ENCODE data around the gene GLOD5.

GLOD5 gene

DNA sequence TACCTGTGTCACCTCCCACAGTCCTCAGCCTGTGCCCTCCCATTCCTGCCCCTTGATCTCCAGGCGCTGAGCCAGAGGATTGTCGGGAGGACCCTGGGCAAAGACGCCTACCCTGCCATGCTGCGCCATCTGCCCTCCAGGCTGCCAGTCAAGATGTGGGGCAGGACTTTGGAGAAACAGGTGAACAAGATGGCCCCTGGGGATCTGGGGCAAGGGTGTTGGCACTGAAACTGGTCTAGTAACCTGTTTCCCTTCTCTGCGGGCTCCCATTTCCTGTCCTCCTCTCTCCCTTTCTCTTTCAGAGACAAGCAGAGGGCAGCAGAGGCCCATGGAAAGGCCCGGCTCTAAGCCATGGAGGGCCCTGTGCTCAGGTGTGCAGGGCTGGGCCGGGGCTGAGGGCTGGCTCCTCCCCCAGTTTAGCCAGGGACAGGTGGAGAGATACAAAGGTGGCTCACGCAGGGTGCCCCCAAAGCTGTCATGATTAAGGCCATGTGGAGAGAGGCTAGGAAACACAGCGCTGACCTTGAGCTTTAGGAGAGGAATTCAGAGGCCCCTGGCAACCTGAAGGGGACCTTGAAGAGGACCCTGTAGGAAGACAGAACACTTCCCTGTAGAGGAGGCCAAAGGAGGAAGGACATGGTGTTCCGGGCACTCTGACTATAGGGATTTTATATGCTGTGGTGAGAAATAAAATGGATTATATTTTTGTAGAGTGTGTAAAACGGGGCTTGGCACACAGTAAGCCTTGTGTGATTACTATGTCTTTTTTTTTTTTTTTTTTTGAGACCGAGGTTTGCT is at the start of gene GLOD5:
TSS of gene GLOD5 (plus strand) at position 74 of the 798 bp plus-strand sequence. CDS start at position 118, 44 bp downstream.
- DNase-seq (ENCODE audit: low spot score), result no peak
- Histone ChIP-seq H3K27ac (no peak within 1 kb of the TSS), H3K4me3 (no peak within 1 kb of the TSS)
- TF ChIP-seq, protein P1, sequence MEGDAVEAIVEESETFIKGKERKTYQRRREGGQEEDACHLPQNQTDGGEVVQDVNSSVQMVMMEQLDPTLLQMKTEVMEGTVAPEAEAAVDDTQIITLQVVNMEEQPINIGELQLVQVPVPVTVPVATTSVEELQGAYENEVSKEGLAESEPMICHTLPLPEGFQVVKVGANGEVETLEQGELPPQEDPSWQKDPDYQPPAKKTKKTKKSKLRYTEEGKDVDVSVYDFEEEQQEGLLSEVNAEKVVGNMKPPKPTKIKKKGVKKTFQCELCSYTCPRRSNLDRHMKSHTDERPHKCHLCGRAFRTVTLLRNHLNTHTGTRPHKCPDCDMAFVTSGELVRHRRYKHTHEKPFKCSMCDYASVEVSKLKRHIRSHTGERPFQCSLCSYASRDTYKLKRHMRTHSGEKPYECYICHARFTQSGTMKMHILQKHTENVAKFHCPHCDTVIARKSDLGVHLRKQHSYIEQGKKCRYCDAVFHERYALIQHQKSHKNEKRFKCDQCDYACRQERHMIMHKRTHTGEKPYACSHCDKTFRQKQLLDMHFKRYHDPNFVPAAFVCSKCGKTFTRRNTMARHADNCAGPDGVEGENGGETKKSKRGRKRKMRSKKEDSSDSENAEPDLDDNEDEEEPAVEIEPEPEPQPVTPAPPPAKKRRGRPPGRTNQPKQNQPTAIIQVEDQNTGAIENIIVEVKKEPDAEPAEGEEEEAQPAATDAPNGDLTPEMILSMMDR (IDR thresholded peaks at IDR 0.05), result no peak

DNA sequence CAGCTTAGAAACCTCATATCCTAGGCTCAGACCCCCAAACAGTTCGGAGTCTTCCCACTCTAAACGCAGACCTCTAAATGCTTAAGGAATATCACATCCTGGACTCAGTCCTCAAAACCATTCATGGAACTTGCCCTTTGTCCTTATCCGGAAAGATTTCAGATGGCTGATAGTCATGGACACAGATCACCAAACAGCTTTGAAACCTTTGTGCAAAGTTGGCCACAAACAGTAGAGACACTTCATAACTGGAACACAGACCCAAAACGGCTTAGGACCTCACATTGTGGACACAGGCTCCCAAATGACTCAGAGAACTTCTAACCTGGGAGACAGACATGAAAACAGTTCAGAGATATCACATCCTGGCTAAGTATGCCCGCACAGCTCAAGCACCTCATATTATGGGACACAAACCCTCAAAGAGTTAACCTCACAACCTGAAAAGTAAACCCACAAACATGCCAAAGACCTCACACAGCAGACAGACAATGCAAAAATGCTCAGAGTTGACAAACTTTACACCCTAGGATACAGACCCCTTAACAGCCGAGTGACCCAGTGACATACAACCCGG is 49.5 kb upstream of the GLOD5 start:
- no peak for DNase-seq (ENCODE audit: low spot score)
- H3K27ac ChIP-seq, result no peak overlapping the region
- TF ChIP-seq, protein P1 (IDR thresholded peaks at IDR 0.05), result no peak
- H3K4me3 ChIP-seq, result no peak overlapping the region

DNA sequence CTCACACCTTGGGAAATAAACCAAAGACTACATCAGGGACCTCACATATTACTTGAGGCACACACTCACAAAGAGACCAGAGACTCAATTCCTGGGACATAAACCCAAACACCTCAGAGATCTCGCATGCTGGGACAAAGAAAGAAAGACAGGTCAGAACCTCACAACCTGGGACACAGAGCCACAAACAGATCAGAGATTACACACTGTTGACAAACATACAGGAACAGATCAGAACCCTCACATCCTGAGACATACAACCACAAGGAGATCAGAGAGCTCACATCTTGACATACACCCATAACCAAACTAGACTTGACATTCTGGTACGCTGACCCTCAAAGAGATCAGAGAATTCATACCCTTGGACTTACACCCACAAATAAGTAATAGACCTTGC is 47.7 kb upstream of the GLOD5 start:
- H3K4me3 ChIP-seq, result no peak overlapping the region
- no peak overlapping the region for H3K27ac ChIP-seq
- TF ChIP-seq, protein P1 (IDR thresholded peaks at IDR 0.05), result no peak
- no peak for DNase-seq (ENCODE audit: low spot score)

DNA sequence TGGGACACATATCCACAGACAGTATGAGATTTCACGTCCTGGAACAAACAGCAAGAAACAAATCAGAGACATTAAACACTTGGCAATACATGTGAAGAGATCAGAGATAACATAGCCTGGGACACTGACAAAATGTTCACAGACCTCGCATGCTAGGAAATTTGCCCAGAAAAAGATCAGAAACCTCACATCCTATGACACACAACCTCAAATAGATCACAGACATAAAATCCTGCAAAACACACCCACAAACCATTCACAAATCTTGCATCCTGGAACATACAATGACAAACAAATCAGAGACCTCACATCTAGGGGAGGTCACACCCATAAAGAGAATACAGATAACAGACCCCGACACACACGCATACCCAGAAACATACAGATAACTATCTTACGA is 47.0 kb upstream of the GLOD5 start:
- TF ChIP-seq, protein P1 (IDR thresholded peaks at IDR 0.05), result no peak
- no peak for DNase-seq (ENCODE audit: low spot score)

DNA sequence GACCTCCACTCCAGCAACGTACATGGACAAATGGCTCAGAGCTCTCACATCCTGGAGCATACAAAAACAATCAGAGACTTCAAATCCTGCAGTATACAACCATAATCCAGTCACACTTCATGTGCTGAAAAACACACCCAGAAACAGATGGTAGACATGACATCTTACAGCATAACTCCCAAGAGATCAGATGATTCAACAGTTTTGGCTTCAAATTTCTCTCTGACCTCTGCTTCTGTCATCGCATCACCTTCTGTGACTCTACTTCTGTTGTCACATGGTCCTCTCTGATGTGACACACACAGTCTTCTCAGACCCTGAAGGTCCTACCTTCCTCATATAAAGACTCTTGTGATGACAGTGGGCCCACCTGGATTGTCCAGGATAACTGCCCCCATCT is 46.5 kb upstream of the GLOD5 start:
- H3K4me3 ChIP-seq, result no peak overlapping the region
- H3K27ac ChIP-seq, result no peak overlapping the region
- no peak for DNase-seq (ENCODE audit: low spot score)
- TF ChIP-seq, protein P1 (IDR thresholded peaks at IDR 0.05), result no peak

More for the DNA sequence above, 47.0 kb upstream of the GLOD5 start:
- no peak overlapping the region for H3K27ac ChIP-seq
- no peak overlapping the region for H3K4me3 ChIP-seq

DNA sequence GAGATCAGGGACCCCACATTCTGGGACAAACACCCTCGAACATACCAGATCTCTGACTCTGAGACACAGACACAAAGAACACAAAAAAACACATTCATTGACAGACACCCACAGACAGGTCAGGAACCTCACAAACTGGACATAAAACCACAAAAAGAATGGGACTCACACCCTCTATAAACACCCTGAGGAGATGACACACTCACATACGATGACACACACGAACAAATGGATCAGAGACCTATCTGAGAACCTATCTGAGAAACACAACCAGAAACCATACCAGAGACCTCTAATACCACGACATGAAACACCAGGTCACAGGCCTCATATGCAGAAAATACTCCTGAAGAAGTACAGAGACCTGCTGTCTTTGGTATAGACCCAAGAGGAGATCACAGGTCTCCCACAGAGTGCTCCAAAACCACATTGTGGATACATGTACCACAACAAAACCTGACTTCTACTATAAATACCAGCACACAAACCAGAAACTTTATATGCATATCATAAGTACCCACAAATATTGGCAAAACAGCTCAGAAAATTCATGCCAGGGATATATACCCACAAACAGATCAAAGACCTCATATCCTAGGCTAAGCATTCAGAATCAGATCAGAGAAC is 45.6 kb upstream of the GLOD5 start:
- Histone ChIP-seq H3K27ac (no peak overlapping the region), H3K4me3 (no peak overlapping the region)
- TF ChIP-seq, protein P1 (IDR thresholded peaks at IDR 0.05), result no peak
- DNase-seq (ENCODE audit: low spot score), result no peak

Measured in coronary artery (tissue), 2 donors.